H1 (cell line): ENCODE results near the gene PTPN21. TPM values are rescaled to one million over a fixed set of nuclear protein-coding genes. Genes with fewer than 3 reads are reported as not detected.

ENCODE experiments used
- CTCF ChIA-PET: fragments of 300-600 bp; sonication (Branson Sonifier 250); formaldehyde crosslinking; loops from one replicate; lab custom pipeline; 2021; ENCODE audit not compliant: partially characterized antibody; lab: Charles Lee
- POLR2A ChIA-PET: fragments of 300-600 bp; sonication (Branson Sonifier 250); formaldehyde crosslinking; loops from one replicate; lab custom pipeline; 2021; ENCODE audit warnings: inconsistent platforms; ENCODE audit not compliant: partially characterized antibody; lab: Charles Lee
- DNase-seq, 2 experiments: peaks; one replicate each; pipeline versions ENCODE4 v3.0.0 to v3.0.0-alpha.2; 2010 to 2022; ENCODE audit warnings: low spot score in 2 of 2, low read depth in 1 of 2, mixed read lengths in 1 of 2
- FAIRE-seq: peaks from 2 replicates; lab custom pipeline; 2011; peaks lifted over from hg19 to GRCh38; lab: Jason Lieb, UNC
- H2AFZ ChIP-seq: 2 replicates; pipeline ENCODE4 v1.8.1; 2012; ENCODE audit warnings: low read length, inconsistent platforms
- H2AK5ac ChIP-seq: 2 replicates; pipeline ENCODE4 v1.6.1; 2013; ENCODE audit warnings: low read depth, low read length
- H2BK120ac ChIP-seq: replicated peaks from 2 replicates; pipeline ENCODE3; 2013; ENCODE audit warnings: low read depth, low read length, inconsistent platforms
- H2BK12ac ChIP-seq: 2 replicates; pipeline ENCODE4 v1.6.1; 2013; ENCODE audit warnings: low read depth, low read length
- H2BK15ac ChIP-seq: 2 replicates; pipeline ENCODE4 v1.6.1; 2013; ENCODE audit warnings: low read length
- H2BK20ac ChIP-seq: 2 replicates; pipeline ENCODE4 v1.6.1; 2013; ENCODE audit warnings: low read length
- H2BK5ac ChIP-seq: 2 replicates; pipeline ENCODE4 v1.6.1; 2013; ENCODE audit warnings: low read depth, low read length
- H3K14ac ChIP-seq: 2 replicates; pipeline ENCODE4 v1.6.1; 2013; ENCODE audit warnings: inconsistent platforms; ENCODE audit not compliant: insufficient read length
- H3K18ac ChIP-seq: 2 replicates; pipeline ENCODE4 v1.6.1; 2013; ENCODE audit warnings: low read length; ENCODE audit errors: extremely low read depth
- H3K23ac ChIP-seq: 2 replicates; pipeline ENCODE4 v1.6.1; 2013; ENCODE audit warnings: inconsistent platforms; ENCODE audit not compliant: insufficient read length
- H3K23me2 ChIP-seq: 2 replicates; pipeline ENCODE4 v1.6.1; 2013; ENCODE audit warnings: low read depth, low read length
- H3K27ac ChIP-seq: 2 replicates; pipeline ENCODE4 v1.6.1; 2011; ENCODE audit warnings: low read depth, low read length, inconsistent platforms
- H3K27me3 ChIP-seq, 4 experiments: replicated peaks in 1 of 4; 1 replicate in 1 of 4; 2 replicates in 3 of 4; pipeline versions ENCODE4 v1.6.1 to v1.8.1; 2011 to 2013; ENCODE audit warnings: low read length in 3 of 4, mild to moderate bottlenecking in 3 of 4, inconsistent platforms in 2 of 4, mixed read lengths in 2 of 4, moderate library complexity in 1 of 4; ENCODE audit not compliant: control insufficient read depth in 3 of 4, insufficient read depth in 3 of 4; ENCODE audit errors: extremely low read depth in 1 of 4
- H3K36me3 ChIP-seq, 4 experiments: 2 replicates each; pipeline versions ENCODE4 v1.6.1 to v1.8.1; 2011 to 2013; ENCODE audit warnings: mild to moderate bottlenecking in 4 of 4, low read length in 3 of 4, moderate library complexity in 2 of 4, control low read depth in 1 of 4, inconsistent platforms in 1 of 4; ENCODE audit not compliant: insufficient read depth in 4 of 4, control insufficient read depth in 2 of 4
- H3K4ac ChIP-seq: replicated peaks from 2 replicates; pipeline ENCODE3; 2013; ENCODE audit warnings: low read length, low read depth, mixed read lengths, inconsistent platforms; ENCODE audit not compliant: insufficient read length
- H3K4me1 ChIP-seq, 4 experiments: replicated peaks in 1 of 4; 1 replicate in 1 of 4; 2 replicates in 3 of 4; pipeline versions ENCODE4 v1.6.1 to v1.8.1; 2011 to 2013; ENCODE audit warnings: low read length in 3 of 4, inconsistent platforms in 2 of 4, mixed read lengths in 1 of 4; ENCODE audit not compliant: insufficient read depth in 4 of 4, control insufficient read depth in 3 of 4
- H3K4me2 ChIP-seq, 2 experiments: 2 replicates each; pipeline versions ENCODE4 v1.6.1 to v1.8.1; 2011 to 2013; ENCODE audit warnings: low read depth in 2 of 2, low read length in 2 of 2, control low read depth in 1 of 2, inconsistent platforms in 1 of 2, mild to moderate bottlenecking in 1 of 2; ENCODE audit not compliant: insufficient read depth in 1 of 2
- H3K4me3 ChIP-seq, 4 experiments: fragments of 200-600, 300-600 bp in 1 of 4; sonication (generic), shearing (Covaris generic), sonication (Bioruptor Twin) in 1 of 4; 2 replicates each; pipeline versions ENCODE4 v1.5.1 to v1.8.1; 2011 to 2016; ENCODE audit warnings: low read length in 4 of 4, low read depth in 3 of 4, control low read depth in 2 of 4, inconsistent platforms in 2 of 4, mild to moderate bottlenecking in 2 of 4, mixed read lengths in 1 of 4, moderate library complexity in 1 of 4; ENCODE audit not compliant: insufficient read depth in 2 of 4; ENCODE audit errors: extremely low read depth in 1 of 4
- H3K56ac ChIP-seq: replicated peaks from 2 replicates; pipeline ENCODE3; 2013; ENCODE audit warnings: low read depth, mild to moderate bottlenecking, mixed read lengths, low read length, inconsistent platforms; ENCODE audit not compliant: insufficient read length
- H3K79me1 ChIP-seq: 2 replicates; pipeline ENCODE4 v1.6.1; 2013; ENCODE audit warnings: low read depth, low read length, control low read depth
- H3K79me2 ChIP-seq, 2 experiments: 2 replicates each; pipeline versions ENCODE4 v1.6.1 to v1.8.1; 2012 to 2013; ENCODE audit warnings: low read length in 2 of 2, mild to moderate bottlenecking in 2 of 2, inconsistent platforms in 1 of 2; ENCODE audit not compliant: insufficient read depth in 2 of 2, control insufficient read depth in 1 of 2
- H3K9ac ChIP-seq, 4 experiments: replicated peaks in 1 of 4; 1 replicate in 1 of 4; 2 replicates in 3 of 4; pipeline versions ENCODE4 v1.6.1 to v1.8.1; 2011 to 2013; ENCODE audit warnings: low read depth in 3 of 4, low read length in 3 of 4, control low read depth in 2 of 4, mild to moderate bottlenecking in 2 of 4, moderate library complexity in 2 of 4, inconsistent platforms in 1 of 4; ENCODE audit errors: extremely low read depth in 1 of 4
- H3K9me3 ChIP-seq, 2 experiments: 2 replicates each; pipeline versions ENCODE4 v1.6.1 to v1.8.1; 2012 to 2013; ENCODE audit warnings: mild to moderate bottlenecking in 2 of 2, moderate library complexity in 2 of 2, control low read depth in 1 of 2, inconsistent platforms in 1 of 2, low read depth in 1 of 2, low read length in 1 of 2, mixed read lengths in 1 of 2; ENCODE audit not compliant: insufficient read depth in 2 of 2
- H4K20me1 ChIP-seq, 2 experiments: replicated peaks in 1 of 2; 2 replicates each; pipeline versions ENCODE3 to v1.8.1; 2011 to 2013; ENCODE audit warnings: inconsistent platforms in 2 of 2, low read length in 2 of 2, mild to moderate bottlenecking in 1 of 2; ENCODE audit not compliant: insufficient read depth in 2 of 2, control insufficient read depth in 1 of 2
- H4K5ac ChIP-seq: 2 replicates; pipeline ENCODE4 v1.6.1; 2013; ENCODE audit warnings: low read length, low read depth, mixed read lengths, inconsistent platforms; ENCODE audit not compliant: insufficient read length
- H4K8ac ChIP-seq: 2 replicates; pipeline ENCODE4 v1.8.0; 2013; ENCODE audit warnings: mild to moderate bottlenecking, moderate library complexity, low read length, inconsistent platforms; ENCODE audit not compliant: insufficient read depth; ENCODE audit errors: extremely low read depth
- H4K91ac ChIP-seq: replicated peaks from 2 replicates; pipeline ENCODE3; 2013; ENCODE audit warnings: low read length, mixed read lengths, inconsistent platforms; ENCODE audit not compliant: insufficient read length
- CEBPB ChIP-seq: IDR thresholded peaks from 2 replicates; pipeline ENCODE4 v1.6.1; 2012; ENCODE audit warnings: low read depth, low read length
- MAX ChIP-seq: IDR thresholded peaks from 2 replicates; pipeline ENCODE4 v1.6.1; 2012; ENCODE audit warnings: inconsistent platforms
- YY1 ChIP-seq: IDR thresholded peaks from 2 replicates; pipeline ENCODE4 v1.6.1; 2011; ENCODE audit warnings: low read depth, mild to moderate bottlenecking, low read length
- WGBS, 2 experiments: shearing (Covaris generic) in 1 of 2; methylation state at CpG; one replicate each; pipeline versions ENCODE4 v1.1.6 to v1.1.7; 2013 to 2015; ENCODE audit warnings: low lambda C conversion rate in 2 of 2, mixed read lengths in 2 of 2, inconsistent platforms in 1 of 2, low coverage in 1 of 2, missing lambda C conversion rate in 1 of 2; ENCODE audit not compliant: insufficient replicate concordance in 2 of 2, insufficient coverage in 1 of 2, insufficient read length in 1 of 2; ENCODE audit errors: extremely low coverage in 1 of 2, missing lambda C conversion rate in 1 of 2; 5-methylcytosine and 5-hydroxymethylcytosine counted together
- polyA plus RNA-seq, 7 experiments: library from polyadenylated mRNA; depleted of rRNA in 3 of 7; stranded (reverse) in 5 of 7; unstranded in 2 of 7; fragments of >200 nt in 5 of 7; fragments of 200-250 nt in 2 of 7; gene quantifications; 1 replicate in 5 of 7; 2 replicates in 1 of 7; 4 replicates in 1 of 7; pipeline versions ENCODE4 v1.2.1 to v1.2.3, GENCODE V29; 2011 to 2013; ENCODE audit warnings: missing spikeins in 2 of 7, mixed read lengths in 2 of 7
- total RNA-seq: library from RNA; stranded (reverse); fragmentation: NEBNext Ultra II Directional; extraction: Animal tissue kit (Norgen Biotek cat#: 25700); gene quantifications from 2 replicates; pipeline ENCODE4 v1.2.1, GENCODE V29; 2021

Gene PTPN21
- total and polyA plus RNA-seq, 2 of the 8 experiments (the other 6 are each of a cell fraction or from before 2014, with no cell fraction given): 6.5 to 16.1 TPM

GRCh38 chr14:88541324-88541723 lies 13.5 kb downstream of the PTPN21 start:
- H4K8ac ChIP-seq: no peak overlapping the region
- H3K14ac ChIP-seq: no peak overlapping the region
- WGBS, 2 experiments: 59% methylated on average over 1 of the region's 1 CpG; no CpG with 5 or more reads in 1 of the 2 experiments
- no peak overlapping the region for H4K5ac ChIP-seq
- no peak overlapping the region for H2AFZ ChIP-seq
- H3K36me3 ChIP-seq: peaks cover 0 to 6% (median 0%) of the 10 kb centered on the region in 4 experiments; a peak in 3 of 8 replicates
- no peak overlapping the region for H2BK5ac ChIP-seq
- no peaks in the 10 kb centered on the region for H3K27me3 ChIP-seq
- H2BK20ac ChIP-seq: no peak overlapping the region
- no peaks in the 10 kb centered on the region for H3K9me3 ChIP-seq
- H3K27ac ChIP-seq: no peak overlapping the region
- no peak overlapping the region for H3K4me3 ChIP-seq
- FAIRE-seq (no peak), DNase-seq (no peak)
- H2BK15ac ChIP-seq: no peak overlapping the region
- no peaks in the 10 kb centered on the region for H3K23me2 ChIP-seq
- H3K4me2 ChIP-seq: no peak overlapping the region
- no peak overlapping the region for H2AK5ac ChIP-seq
- H3K4me1 ChIP-seq: no peaks in the 10 kb centered on the region
- peaks cover 0 to 8% of the 10 kb centered on the region in 2 experiments; a peak in 1 of 4 replicates for H3K79me2 ChIP-seq
- no peak overlapping the region for H3K18ac ChIP-seq
- H3K56ac ChIP-seq: no peak overlapping the region
- no peak overlapping the region for H3K23ac ChIP-seq
- no peak overlapping the region for H4K91ac ChIP-seq
- no peaks in the 10 kb centered on the region; the same call in 1 of the 2 replicates for H3K79me1 ChIP-seq
- no peak for TF ChIP-seq YY1
- TF ChIP-seq CEBPB: no peak
- TF ChIP-seq MAX: no peak
- peaks cover 0 to 2% of the 10 kb centered on the region in 2 experiments for H4K20me1 ChIP-seq
- H3K9ac ChIP-seq: no peak overlapping the region
- CTCF ChIA-PET: no interaction called here
- POLR2A ChIA-PET: interaction anchor here (1.0 kb wide), 1 partner anchor 10 kb away, joined by 3 read pairs; no protein-coding TSS in a partner anchor
- H2BK120ac ChIP-seq: no peak overlapping the region
- no peak overlapping the region for H2BK12ac ChIP-seq
- H3K4ac ChIP-seq: no peak overlapping the region
